Stimulated activated CD4-positive, alpha-beta T cell treated with anti-CD3 and anti-CD28 coated beads, Interleukin-4, amount 100 ng/mL, for 24 hours (primary cell): Measurements from ENCODE around the gene SH3GLB2.
"Not testable (repeated sequence)": the region's sequence is repeated elsewhere in the genome, so short reads cannot be mapped to it uniquely, and the experiment has no call there.

Experiments used
- DNase-seq: peaks from one replicate; pipeline ENCODE4 v3.0.0-alpha.2; 2020

The SH3GLB2 gene

DNA sequence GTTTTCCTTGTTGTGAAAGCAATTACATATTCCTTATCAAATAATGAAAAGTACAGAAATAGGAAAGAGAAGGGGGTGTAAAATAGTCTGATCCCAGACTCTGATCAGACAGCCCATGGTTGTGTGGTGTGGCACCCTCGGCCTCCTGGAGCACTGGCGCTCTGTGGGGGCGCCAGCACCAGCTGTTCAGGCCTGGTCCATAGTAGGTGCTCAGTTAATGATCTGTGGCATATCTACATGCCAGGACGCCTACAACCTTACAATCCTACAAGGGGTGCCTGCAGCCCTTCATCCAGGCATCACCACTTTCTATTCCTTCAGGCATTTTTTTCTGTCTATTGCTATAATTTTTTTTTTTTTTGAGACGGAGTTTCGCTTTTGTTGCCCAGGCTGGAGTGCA, 24.9 kb upstream of the SH3GLB2 start:
- DNase-seq: no peak

GRCh38 chr9:129052592-129052991, 24.5 kb upstream of the SH3GLB2 start:
- no peak for DNase-seq

- DNase-seq: no peak
Observed at GRCh38 chr9:129042016-129042415, 13.9 kb upstream of the SH3GLB2 start.

DNA sequence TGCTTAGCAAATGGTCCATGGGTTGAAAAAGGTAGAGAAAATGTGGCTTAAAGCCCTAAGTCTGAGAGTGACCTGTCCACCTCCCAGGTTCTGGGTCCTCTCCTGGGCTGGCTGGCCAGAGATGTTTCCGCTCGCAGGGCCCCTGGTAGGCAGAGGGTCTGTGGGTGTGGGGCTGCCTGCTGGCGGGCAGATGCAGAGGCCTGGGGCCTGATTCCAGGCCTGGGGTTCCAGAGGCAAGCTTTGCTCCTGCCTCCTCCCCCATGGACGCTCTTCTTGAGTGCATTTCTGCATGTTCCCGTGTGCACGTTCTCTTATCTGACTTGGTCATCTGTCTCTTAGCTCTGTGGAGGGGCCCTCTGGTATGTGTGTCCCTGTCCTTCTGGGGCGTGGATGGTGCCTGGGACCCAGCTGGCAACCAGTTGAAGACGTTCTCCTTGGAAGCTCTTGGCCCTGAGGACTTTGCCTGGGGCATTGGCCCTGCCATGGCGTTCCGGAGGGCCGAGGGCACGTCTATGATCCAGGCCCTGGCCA, 12.0 kb upstream of the SH3GLB2 start:
- DNase-seq: no peak

DNA sequence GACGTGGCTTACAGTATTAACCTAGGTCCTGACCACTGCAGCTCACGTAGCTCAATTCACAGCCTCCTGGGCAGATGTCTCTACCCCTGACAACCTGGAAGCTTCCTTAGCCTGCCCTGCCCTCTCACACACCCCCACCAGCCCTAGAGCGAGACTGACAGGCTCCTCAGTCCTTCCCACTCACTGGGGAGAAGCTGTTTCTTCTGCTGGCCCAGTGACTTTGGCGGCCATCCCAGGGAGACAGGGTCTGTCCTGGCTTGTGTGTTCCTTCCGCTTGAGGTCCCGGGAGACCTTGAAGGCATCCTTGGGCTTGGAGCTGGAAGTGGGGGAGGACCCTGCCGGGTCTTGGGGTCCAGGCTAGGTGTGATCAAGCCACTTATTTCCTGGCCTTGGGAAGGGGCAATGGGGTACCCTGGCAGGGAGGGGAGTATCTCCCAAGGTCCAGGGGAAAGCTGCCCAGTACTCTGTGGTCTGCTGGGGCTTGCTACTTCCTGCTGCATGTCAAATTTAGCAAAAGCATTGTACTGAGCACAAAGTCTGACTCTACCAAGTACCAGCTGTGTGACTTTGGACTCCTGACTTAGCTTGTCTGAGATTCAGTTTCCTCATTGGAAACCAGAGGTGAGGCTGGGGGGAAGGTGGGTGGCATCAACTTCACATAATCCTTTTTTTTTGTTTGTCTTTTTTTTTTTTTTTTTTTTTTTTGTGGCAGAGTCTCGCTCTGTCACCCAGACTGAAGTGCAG, 10.2 kb upstream of the SH3GLB2 start:
- no peak for DNase-seq

DNA sequence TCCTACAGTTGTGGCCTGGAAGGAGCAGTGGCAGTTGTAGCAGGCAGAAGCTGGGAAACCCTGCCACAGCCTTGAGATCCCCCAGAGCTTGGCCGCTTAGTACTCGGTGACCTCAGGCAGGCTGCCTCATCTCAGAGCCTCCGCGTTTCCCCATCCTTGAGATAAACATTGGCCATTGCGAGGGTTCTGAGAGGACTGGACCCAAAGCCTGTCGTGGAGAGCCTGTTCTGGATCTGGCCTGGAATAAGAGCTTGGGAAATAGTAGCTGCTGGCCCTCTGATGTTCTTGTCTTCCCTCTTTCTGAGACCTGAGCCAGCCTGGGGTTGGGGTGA, 9.6 kb upstream of the SH3GLB2 start:
- no peak for DNase-seq

- no peak for DNase-seq
Observed at GRCh38 chr9:129036923-129037766, 9.0 kb upstream of the SH3GLB2 start.

GRCh38 chr9:129036241-129036922, 8.3 kb upstream of the SH3GLB2 start, which contains the start of gene MIGA2:
MIGA2 (plus strand) TSS chr9:129036626; CDS start chr9:129040595, 3,969 bp downstream.
- DNase-seq: peak; percentile 96

- DNase-seq: not testable (repeated sequence)
Observed at GRCh38 chr9:129035838-129036237, 7.7 kb upstream of the SH3GLB2 start.

DNA sequence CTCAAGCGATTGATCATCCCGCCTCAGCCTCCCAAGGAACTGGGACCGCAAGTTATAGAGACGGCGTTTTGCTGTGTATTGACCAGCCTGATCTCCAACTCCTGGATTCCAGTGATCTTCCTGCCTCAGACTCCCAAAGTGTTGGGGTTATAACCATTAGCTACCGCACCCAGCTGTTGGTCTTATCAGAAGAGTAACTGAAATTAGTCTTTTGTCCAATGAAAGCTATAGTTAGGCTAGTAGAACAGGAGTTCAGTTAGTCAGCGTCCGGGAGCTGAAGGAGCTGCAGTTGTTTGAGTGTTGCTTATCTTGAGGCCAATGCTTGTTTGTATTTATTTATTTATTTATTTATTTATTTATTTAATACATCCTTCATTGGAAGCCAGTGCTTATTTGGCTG, 5.1 kb upstream of the SH3GLB2 start:
- DNase-seq: no peak

GRCh38 chr9:129032541-129033159, 4.5 kb upstream of the SH3GLB2 start:
- no peak for DNase-seq

- no peak for DNase-seq
Observed at GRCh38 chr9:129031514-129031913, 3.4 kb upstream of the SH3GLB2 start.

- no peak for DNase-seq
Observed at GRCh38 chr9:129030191-129030590, 2.1 kb upstream of the SH3GLB2 start.

DNA sequence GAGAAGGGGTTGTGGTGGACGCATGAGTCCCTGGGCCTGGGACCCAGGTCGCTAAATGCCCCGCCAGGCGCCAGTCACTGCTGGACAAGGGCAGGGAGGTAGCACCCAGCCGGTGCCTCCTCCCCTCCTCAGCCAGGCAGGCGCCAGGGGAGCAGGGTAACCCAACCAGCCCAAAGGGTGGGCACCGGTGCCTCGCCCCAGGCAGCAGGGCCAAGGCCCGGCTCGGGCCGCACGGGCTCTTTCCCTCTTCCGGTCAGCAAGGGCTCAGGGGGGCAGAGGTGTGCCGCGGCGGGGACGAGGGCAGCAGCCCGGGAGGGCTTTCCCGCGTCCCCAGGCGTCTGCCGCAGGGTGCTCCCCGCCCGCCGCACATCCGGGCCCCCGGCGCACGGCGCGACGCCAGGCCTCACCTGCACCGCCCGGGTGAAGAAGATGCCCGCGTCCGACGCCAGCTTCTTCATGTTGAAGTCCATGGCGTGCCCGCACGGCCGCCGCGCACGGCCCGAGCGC, 393 bp downstream of the SH3GLB2 start:
- no peak for DNase-seq

- DNase-seq: no peak
Observed at GRCh38 chr9:129027224-129027684, 877 bp downstream of the SH3GLB2 start.

DNA sequence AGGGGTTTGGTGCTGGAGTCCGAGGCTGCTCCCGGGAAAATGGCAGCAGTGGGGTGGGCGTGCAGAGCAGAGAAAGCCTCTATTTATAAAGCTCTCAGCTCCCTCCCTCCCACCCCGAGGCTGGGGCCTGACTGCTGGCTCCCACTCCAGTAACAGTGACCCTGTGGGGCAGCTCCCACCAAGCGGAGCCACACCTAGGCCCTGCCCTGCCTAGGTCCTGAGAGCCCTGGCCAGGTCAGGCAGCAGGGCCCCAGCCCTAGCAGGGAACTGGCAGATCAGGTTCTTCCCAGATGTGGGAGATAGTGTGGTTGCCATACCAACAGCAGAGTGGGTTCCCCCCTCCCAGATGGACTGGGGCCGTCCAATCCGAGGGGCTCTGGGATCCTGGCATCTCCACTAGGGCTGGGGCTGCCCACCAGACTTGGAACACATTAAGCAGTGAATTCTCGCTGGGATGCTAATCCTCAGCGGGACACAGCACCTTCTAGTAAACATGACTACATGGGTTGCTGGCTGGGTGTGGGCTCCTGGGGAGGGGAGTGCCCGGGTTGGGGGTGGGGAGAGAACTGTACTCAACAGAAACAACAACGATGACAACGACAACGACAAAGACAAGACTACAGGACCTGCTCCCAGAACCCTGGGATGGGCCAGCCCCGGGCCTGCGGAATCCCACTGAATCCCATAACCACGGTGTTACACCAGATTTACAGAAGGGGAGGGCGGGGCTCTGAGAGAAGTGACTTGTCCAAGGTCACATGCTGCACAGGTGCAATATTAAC, 1.5 kb downstream of the SH3GLB2 start:
- no peak for DNase-seq

DNA sequence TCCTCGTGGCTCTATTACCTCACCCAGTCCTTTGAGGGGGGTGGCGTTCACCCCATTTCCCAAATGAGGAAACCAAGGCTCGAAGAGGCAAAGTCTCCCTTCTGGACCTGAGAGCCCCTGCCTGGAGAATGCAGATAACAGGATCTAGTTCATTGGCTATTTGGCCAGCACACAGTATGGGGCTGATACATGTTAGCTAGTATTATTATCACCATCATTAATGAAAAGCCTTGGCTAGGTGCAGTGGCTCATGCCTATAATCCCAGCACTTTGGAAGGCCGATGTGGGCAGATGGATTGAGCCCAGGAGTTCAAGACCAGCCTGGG, 4.3 kb downstream of the SH3GLB2 start:
- no peak for DNase-seq

- DNase-seq: no peak
Observed at GRCh38 chr9:129023036-129023907, 4.9 kb downstream of the SH3GLB2 start.

DNA sequence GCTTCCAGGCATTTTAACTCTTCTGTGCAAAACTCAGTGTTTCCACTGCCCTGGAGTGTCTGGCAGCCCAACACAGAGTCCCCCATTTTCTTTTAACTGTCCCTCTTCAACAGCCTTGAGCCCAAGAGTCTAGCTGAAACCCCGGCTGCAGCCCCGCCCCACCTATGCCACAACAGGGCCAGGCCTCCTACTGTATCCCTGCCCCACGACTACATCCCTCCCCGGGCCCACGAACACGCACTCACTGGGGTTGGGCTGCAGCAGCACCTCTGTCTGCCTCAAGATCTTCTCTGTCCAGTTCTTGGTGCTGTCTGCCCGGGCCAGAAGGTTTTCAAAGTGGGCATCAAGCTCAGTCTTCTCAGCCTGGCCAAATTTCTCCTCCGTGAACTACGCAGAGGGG, 6.1 kb downstream of the SH3GLB2 start:
- no peak for DNase-seq

- DNase-seq: no peak
Observed at GRCh38 chr9:129021091-129021490, 7.0 kb downstream of the SH3GLB2 start.

DNA sequence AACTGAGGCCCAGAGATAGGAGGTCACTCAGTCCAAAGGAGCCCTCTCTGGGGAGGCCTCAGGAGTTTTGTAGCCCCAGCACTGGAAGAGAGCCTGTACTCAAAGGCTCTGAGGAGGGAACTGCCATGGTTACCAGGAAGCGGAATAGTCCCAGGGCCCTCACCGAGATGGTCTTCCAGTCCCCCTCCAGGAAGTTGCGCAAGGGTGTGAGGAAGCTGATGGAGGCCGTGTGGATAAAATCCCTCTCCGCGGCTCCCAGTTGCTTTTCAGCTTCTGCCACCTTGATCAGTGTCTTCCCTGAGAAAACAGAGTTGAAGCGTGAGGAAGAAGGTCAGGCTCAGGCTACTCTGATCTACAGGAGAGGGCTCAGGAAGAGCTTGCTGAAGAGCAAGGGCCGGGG, 13.5 kb downstream of the SH3GLB2 start:
- no peak for DNase-seq
